AG04449 (cell line): Measurements from ENCODE around the gene CHD9NB.

Source experiments
- CTCF ChIA-PET: fragments of 350-600 bp; formaldehyde crosslinking; extraction: SDS; loops from one replicate; lab custom pipeline; 2021; ENCODE audit warnings: antibody characterized with exemption; lab: Yijun Ruan, JAX
- POLR2A ChIA-PET: fragments of 400-600, 350-600 bp; formaldehyde crosslinking; extraction: SDS; loops from one replicate; lab custom pipeline; 2020; ENCODE audit warnings: antibody characterized with exemption, inconsistent platforms; lab: Yijun Ruan, JAX
- DNase-seq: peaks from one replicate; pipeline ENCODE4 v3.0.0-alpha.2; 2010; ENCODE audit warnings: low read depth, low spot score
- H3K4me3 ChIP-seq: 2 replicates; pipeline ENCODE4 v1.5.1; 2011; ENCODE audit warnings: low read depth, mild to moderate bottlenecking, control low read depth, low read length
- TF ChIP-seq, protein P1 (sequence below): IDR thresholded peaks from one replicate; pipeline ENCODE4 v1.5.1; 2011; ENCODE audit warnings: mild to moderate bottlenecking, moderate library complexity, low read length, control low read depth, inconsistent platforms; ENCODE audit not compliant: insufficient read depth; ENCODE audit errors: missing control alignments

CHD9NB gene

DNA sequence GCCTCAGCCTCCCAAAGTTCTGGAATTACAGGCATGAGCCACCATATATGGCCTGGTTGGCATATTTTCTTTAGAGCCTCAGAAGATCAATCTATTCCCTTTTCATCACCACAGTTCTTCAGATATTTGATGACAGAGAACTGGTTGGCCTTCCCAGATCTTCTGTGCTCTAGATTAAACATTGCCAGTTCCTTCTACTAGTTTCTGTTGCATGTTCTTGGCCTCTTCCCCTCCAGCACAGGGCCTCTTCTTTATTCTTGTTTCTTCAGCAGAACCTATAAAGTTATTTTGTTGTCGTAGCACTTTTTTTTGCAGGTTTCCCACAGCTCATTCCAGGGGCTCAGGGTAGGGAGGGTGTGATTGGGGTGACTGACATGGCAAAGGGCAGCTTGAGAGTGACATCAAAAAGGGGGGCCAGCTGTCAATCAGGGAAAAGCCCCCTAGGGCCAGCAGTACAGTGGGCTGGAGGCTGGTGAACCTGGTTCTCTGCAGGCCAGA is 11.4 kb upstream of the CHD9NB start:
- ChIA-PET POLR2A (interaction anchor here (0.7 kb wide), 1 partner anchor 26 kb away, joined by 5 read pairs; no protein-coding TSS in a partner anchor), CTCF (interaction anchor here (1.1 to 4.2 kb wide), 2 partner anchors 8 to 15 kb away, joined by 3 to 26 read pairs; partner anchors contain the start of gene CHD9)
- no peak overlapping the region for H3K4me3 ChIP-seq
- DNase-seq: no peak
- TF ChIP-seq, protein P1, sequence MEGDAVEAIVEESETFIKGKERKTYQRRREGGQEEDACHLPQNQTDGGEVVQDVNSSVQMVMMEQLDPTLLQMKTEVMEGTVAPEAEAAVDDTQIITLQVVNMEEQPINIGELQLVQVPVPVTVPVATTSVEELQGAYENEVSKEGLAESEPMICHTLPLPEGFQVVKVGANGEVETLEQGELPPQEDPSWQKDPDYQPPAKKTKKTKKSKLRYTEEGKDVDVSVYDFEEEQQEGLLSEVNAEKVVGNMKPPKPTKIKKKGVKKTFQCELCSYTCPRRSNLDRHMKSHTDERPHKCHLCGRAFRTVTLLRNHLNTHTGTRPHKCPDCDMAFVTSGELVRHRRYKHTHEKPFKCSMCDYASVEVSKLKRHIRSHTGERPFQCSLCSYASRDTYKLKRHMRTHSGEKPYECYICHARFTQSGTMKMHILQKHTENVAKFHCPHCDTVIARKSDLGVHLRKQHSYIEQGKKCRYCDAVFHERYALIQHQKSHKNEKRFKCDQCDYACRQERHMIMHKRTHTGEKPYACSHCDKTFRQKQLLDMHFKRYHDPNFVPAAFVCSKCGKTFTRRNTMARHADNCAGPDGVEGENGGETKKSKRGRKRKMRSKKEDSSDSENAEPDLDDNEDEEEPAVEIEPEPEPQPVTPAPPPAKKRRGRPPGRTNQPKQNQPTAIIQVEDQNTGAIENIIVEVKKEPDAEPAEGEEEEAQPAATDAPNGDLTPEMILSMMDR: no peak

DNA sequence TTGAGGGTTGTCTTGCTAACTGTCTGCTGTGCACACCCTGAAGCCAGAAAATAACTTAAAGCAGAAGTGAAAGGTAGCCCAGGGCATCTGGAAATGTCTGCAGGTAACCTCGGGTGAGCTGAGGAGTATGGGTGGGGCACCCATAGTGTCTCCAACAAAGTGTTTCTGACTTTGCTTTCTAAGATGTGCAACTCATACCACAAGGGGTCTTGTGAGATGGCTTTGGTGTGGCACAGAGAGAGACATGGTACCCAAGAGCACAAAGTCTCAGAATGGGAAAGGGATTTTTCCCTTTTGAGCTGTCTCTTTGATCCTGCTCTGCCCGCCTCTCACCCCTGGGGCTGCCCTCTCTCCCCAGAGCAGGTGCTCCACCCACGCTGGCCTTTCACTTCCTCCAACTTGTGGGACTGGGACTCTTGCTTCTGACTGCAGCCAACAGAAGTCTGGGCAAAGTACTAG is 9.0 kb upstream of the CHD9NB start:
- no peak overlapping the region for H3K4me3 ChIP-seq
- ChIA-PET POLR2A (no interaction called here), CTCF (no interaction called here)
- TF ChIP-seq, protein P1: no peak
- no peak for DNase-seq

DNA sequence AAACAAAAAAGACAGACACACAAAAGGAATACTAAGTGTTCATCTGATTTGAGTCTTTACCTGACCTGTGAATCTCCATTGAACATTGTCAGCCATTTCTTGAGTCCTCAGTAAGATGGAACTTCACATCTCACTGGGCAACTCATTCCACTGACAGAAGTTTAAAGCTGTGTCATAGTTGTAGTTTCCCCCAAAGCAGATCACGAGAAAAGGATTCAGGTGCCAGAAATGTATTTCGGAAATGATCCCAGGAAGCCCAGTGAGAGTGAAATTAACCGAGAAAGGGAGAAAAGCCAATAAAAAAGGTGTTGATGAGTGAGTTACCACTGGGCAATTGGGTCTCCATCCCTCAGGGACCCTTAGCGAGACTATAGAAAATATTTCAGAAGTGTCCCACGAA is 8.6 kb upstream of the CHD9NB start:
- POLR2A ChIA-PET: no interaction called here
- no peak for DNase-seq
- TF ChIP-seq, protein P1: no peak

DNA sequence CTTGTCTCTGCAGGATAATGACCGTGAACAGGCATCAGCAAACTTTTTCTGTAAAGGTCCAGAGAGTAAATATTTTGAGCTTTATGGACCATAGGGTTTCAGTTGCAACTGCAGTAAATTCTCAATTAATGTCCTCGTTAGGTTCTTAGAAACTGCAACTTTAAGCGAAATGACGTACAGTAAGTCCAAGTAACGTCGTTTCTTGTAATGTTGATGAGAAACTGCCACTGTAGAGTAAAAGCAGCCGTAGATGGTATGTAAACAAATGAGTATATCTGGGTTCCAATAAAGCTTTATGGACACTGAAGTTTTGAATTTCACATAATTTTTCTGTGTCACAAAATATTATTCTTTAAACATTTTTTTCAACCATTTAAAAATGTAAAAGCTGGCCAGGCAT is 7.0 kb upstream of the CHD9NB start:
- POLR2A ChIA-PET: no interaction called here
- no peak for DNase-seq
- CTCF ChIA-PET: no interaction called here
- TF ChIP-seq, protein P1: no peak
- no peak overlapping the region for H3K4me3 ChIP-seq

More for the DNA sequence above, 8.6 kb upstream of the CHD9NB start:
- CTCF ChIA-PET: interaction anchor here (1.1 to 1.2 kb wide), 2 partner anchors 96 to 146 kb away, joined by 3 read pairs; no protein-coding TSS in a partner anchor
- H3K4me3 ChIP-seq: no peak overlapping the region

DNA sequence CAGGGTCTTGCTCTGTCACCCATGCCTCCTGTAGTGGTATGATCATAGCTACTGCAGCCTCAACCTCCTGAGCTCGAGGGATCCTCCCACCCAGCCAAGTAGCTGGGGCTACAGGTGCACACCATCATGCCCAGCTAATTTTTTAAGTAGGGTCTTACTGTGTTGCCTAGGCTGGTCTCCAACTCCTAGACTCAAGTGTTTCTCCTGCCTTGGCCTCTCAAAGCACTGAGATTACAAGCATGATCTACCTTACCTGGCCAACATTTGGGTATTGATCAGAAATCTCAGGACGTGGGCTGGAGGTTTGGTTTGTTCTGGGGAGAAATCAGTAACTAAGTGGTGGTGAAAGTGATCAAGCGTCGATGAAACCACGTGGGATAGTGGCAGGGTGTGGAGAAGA is 6.2 kb upstream of the CHD9NB start:
- CTCF ChIA-PET: interaction anchor here (5.3 to 5.6 kb wide), 2 partner anchors 101 to 150 kb away, joined by 63 to 69 read pairs; no protein-coding TSS in a partner anchor
- TF ChIP-seq, protein P1: no peak
- DNase-seq: no peak
- no peak overlapping the region for H3K4me3 ChIP-seq
- POLR2A ChIA-PET: no interaction called here

DNA sequence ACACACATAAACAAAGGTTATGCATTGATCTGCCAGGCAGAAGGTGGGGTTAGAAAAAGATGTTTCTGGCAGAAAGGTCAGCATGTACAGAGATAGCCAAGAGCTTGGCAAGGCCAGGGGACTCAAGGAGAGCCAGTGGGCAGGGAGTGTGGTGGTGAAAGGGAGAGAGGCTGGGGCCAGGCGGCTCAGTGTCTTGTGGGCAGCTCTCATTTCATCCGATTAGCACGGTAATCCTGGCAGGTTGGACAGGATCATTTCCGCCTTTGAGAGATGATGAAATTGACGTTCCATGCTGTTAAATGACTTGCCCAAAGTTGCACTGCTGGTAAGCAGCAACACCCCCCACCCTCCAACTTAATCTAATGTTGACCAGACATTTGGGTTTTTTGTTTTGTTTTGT is 5.7 kb upstream of the CHD9NB start:
- no peak overlapping the region for H3K4me3 ChIP-seq
- ChIA-PET POLR2A (no interaction called here), CTCF (interaction anchor here (0.9 to 5.6 kb wide), 6 partner anchors 6 to 166 kb away, joined by 3 to 69 read pairs (median 16); no protein-coding TSS in a partner anchor)
- DNase-seq: no peak
- TF ChIP-seq, protein P1: no peak
